HPDE6-E6E7 (cell line): ENCODE measurements around the gene KAT6B.
"Not testable (repeated sequence)": the region's sequence is repeated elsewhere in the genome, so short reads cannot be mapped to it uniquely, and the experiment has no call there.

Source experiments
- DNase-seq: peaks from one replicate; pipeline ENCODE4 v3.0.0; 2011; ENCODE audit warnings: missing footprints; ENCODE audit errors: extremely low spot score

The KAT6B gene

GRCh38 chr10:74859546-74859945 is 33.1 kb downstream of the KAT6B start:
- no peak for DNase-seq

DNA sequence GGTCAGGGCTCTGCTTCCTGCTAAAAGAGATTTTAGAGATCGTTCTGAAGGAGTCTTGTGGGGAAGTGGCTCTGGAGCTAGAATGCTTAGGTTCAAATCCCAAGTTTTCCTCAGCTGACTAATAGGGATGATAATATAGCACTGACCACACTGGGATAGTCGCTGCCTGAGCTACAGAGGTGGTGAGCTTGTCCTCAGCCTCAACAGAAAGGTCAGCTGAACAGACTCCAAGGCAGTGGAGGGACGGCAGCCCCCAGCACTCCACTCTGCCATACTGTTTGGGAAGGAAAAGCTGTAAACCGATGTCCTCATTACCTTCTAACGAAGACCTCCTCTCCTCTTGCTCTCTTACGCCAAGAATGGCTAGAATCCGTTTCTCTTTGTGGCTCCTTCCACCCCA is 36.2 kb downstream of the KAT6B start:
- DNase-seq: no peak

GRCh38 chr10:74863551-74863950 is 37.2 kb downstream of the KAT6B start:
- no peak for DNase-seq

- no peak for DNase-seq
These were observed 41.0 kb downstream of the KAT6B start for GRCh38 chr10:74867351-74867750.

GRCh38 chr10:74868392-74868977 is 42.1 kb downstream of the KAT6B start:
- DNase-seq: no peak

GRCh38 chr10:74869635-74870034 is 43.2 kb downstream of the KAT6B start:
- DNase-seq: no peak

DNA sequence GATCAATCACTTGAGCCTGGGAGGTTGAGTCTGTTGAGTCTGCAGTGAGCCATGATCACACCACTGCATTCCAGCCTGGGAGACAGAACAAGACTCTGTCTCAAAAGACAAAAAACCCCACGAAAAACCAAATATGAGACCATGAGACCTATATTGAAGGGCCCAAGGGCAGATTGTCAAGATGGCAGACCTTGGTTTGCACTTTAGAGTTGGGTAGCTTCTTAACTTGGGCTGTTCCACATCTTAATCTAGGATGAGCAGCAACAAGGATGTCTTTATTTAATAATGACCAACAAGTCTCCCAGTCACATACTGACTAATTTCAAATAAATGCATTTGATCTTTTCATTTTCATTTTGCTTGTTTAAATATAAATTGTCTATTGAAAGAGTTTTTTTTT is 43.8 kb downstream of the KAT6B start:
- DNase-seq: no peak

GRCh38 chr10:74871595-74872382 is 45.4 kb downstream of the KAT6B start:
- DNase-seq: peak; percentile 48

GRCh38 chr10:74873803-74874454 is 47.5 kb downstream of the KAT6B start:
- no peak for DNase-seq

- DNase-seq: no peak
These were observed 48.2 kb downstream of the KAT6B start for GRCh38 chr10:74874649-74875048.

GRCh38 chr10:74875068-74875467 is 48.7 kb downstream of the KAT6B start:
- no peak for DNase-seq

DNA sequence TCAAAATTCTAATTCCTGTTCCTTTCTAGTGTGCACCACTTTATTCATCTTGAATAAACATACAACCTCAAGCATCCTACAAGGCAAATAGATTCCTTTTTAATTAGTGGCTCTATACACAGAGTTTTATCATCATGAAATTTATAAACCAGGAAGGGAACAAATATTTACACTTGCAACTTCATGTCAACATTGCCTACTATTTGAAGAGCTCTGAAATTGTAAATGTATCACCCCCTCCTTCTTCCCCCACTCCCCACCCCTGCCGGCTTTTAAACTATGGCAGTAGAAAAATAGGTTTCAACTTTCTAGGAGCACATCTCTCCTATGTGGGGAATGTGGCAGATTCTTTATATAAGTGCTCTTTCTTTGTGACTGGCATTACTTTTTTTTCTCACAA is 49.6 kb downstream of the KAT6B start:
- no peak for DNase-seq

GRCh38 chr10:74877054-74877453 is 50.7 kb downstream of the KAT6B start:
- not testable (repeated sequence) for DNase-seq

- DNase-seq: no peak
These were observed 51.5 kb downstream of the KAT6B start for GRCh38 chr10:74877898-74878297.

DNA sequence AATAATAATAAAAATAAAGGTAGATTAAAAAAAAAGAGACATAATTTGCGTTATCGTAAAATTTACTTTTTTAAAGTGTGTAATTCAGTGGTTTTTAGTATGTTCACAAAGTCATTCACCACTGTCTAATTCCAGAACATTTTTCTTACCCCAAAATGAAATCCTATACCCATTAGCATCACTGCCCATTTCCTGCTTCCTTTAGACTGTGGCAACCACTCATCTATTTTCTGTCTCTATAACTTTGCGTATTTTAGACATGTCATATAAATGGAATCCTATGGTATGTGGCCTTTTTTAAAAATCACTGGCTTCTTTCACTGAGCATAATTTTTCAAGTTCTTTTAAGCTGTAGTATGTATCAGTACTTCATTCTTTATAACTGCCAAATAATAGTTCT is 53.6 kb downstream of the KAT6B start:
- no peak for DNase-seq

- no peak for DNase-seq
These were observed 55.0 kb downstream of the KAT6B start for GRCh38 chr10:74881253-74881884.

DNA sequence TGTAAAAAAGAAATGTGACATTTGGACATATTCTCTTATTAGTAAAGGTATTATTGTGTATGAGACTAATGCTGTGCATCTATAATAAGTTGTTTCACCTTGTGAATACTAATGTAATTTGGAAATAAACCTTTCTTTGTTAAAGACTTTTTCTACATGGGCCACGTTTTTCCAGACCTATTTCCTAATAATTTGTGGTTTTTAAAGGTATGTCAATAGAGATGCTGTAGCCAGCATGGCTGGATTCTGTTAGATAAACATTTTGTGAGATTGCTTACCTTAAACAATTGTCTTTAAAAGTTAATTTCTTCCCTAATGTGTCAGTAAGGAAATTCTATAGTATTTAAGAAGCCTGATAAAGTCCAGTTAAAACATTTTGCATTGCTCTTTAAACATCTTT is 56.0 kb downstream of the KAT6B start:
- DNase-seq: no peak

DNA sequence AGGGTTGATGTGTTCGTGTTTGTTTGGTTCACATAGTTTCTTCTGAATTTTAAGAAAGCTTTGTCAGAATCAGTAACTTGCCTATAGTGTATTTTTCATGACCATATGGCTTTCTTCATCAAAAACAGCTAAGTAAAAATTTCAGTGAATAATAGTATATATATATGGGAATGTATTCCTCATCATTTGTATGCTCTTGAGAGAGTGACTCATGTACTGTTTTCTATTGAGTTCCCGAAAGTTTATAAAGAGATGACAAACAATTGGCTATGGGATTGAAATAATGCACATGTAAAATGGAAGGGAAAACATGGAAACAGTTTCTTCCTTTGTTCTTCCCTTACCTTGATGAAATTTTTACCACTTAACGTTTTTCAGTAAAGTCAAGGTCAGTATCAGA is 56.4 kb downstream of the KAT6B start:
- DNase-seq: no peak

GRCh38 chr10:74883428-74883827 is 57.0 kb downstream of the KAT6B start:
- DNase-seq: no peak

DNA sequence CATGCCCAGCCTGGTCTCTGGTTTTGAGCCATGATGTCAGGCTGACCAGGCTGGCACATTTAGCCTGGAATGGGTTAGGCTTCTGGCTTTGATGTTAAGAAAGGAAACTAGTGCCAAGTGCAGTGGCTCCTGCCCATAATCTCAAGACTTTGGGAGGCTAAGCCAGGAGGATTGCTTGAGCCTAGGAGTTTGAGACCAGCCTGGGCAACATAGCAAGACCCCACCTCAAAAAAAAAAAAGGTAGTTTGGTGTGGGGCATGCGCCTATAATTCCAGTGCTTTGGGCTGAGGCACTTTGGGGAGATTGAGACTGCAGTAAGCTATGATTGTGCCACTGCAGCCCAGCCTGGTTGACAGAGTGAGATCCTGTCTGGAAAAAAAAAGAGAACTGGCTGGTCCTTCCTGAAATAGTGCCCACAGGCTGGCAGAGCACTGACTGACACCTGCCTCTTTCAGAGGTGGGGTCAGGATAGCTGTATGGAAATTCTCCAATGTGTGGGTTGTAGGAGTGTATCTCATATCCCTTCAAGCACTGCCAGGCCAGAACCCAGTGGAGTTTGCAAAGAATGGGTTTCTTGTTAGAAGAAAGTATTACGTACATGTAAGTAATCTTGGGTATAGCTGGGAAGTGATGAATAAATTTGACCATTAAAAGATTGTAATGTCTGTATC is 61.3 kb downstream of the KAT6B start:
- no peak for DNase-seq

GRCh38 chr10:74888962-74889661 is 62.7 kb downstream of the KAT6B start:
- DNase-seq: no peak

DNA sequence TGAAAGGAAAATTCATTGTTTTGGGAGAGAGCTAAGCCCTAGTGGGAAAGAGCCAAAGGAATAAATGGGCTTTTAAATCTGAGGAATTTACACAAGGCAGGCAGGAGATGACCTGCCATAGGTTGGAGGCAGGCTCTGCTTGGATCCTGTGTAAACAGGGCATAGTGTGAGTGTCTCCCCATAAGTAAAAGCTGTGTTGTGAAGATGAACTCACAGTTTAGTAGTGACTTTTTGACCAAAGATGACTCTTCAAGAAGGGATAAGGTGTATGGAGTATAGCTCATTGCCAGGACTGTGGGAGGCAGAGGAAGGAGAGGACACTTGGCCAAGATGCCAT is 63.2 kb downstream of the KAT6B start:
- DNase-seq: no peak
